ENCODE measurements around the gene PAIP1. TPM values are rescaled to one million over a fixed set of nuclear protein-coding genes. Genes with fewer than 3 reads are reported as not detected.

The PAIP1 gene, protein sequence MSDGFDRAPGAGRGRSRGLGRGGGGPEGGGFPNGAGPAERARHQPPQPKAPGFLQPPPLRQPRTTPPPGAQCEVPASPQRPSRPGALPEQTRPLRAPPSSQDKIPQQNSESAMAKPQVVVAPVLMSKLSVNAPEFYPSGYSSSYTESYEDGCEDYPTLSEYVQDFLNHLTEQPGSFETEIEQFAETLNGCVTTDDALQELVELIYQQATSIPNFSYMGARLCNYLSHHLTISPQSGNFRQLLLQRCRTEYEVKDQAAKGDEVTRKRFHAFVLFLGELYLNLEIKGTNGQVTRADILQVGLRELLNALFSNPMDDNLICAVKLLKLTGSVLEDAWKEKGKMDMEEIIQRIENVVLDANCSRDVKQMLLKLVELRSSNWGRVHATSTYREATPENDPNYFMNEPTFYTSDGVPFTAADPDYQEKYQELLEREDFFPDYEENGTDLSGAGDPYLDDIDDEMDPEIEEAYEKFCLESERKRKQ
- total RNA-seq = 10 to 100 TPM; 36.0 to 56.3 (median 49.3) TPM
- long read RNA-seq, transcript PAIP1-203 (11 exons, 1,734 nt) = major isoform, 6 of 12 reads
- long read RNA-seq, partial matches to known transcripts = 2 of 12 reads
- long read RNA-seq, other reads (novel, unspliced or antisense) = 2 of 12 reads

DNA sequence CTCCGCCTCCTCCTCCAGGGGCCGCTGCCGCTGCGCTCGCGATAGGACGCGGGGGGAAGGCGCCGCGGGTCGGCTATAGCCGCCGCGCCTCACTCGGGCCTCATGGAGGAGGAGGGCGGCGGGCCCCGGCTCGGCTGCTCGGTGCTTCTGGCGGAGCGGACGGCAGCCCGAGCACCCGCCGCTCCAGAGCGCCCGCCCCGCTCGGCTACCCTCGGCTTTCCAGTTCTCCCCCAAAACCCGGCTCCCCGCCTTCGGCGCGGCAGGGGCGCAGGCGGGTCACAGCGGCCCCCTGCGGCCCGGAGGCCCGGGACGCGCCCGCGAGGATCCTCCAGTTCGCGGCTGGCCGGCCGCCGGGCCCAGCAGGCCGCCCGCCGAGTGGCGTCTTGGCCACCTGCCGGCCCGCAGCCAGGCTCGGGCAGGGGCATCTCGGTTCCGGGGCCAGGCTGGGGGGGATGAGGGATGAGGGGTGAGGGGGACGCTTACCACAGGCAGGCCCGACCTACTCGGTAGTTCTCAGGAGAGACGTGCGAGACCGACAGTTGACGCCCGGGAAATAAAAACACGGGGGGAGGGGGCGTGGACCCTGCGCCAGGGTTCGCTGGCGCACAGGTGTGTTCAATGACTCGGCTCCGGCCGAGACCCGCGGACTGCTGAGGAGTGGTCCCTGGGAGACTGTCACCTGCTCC, at the start of gene PAIP1:
Gene PAIP1 (minus strand): TSS at position 221 of the 686 bp plus-strand sequence. CDS start 231 bp downstream, outside the sequence.
- peak; percentile 84 for TF ChIP-seq POLR2A (IDR thresholded peaks at IDR 0.05)
- TF ChIP-seq, protein P1, sequence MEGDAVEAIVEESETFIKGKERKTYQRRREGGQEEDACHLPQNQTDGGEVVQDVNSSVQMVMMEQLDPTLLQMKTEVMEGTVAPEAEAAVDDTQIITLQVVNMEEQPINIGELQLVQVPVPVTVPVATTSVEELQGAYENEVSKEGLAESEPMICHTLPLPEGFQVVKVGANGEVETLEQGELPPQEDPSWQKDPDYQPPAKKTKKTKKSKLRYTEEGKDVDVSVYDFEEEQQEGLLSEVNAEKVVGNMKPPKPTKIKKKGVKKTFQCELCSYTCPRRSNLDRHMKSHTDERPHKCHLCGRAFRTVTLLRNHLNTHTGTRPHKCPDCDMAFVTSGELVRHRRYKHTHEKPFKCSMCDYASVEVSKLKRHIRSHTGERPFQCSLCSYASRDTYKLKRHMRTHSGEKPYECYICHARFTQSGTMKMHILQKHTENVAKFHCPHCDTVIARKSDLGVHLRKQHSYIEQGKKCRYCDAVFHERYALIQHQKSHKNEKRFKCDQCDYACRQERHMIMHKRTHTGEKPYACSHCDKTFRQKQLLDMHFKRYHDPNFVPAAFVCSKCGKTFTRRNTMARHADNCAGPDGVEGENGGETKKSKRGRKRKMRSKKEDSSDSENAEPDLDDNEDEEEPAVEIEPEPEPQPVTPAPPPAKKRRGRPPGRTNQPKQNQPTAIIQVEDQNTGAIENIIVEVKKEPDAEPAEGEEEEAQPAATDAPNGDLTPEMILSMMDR (IDR thresholded peaks at IDR 0.05) = peak; percentile 72 to 90 (median 86)
- no peaks in the 10 kb centered on the region for H3K27me3 ChIP-seq
- peak within 1 kb of the TSS; percentile 96 to 97 (median 96) for H3K27ac ChIP-seq
- no peaks in the 10 kb centered on the region for H3K9me3 ChIP-seq
- peaks cover 0 to 31% (median 6%) of the 10 kb centered on the region in 4 donors for H3K4me1 ChIP-seq
- peak; percentile 86 to 93 (median 90) for ATAC-seq
- peak; percentile 83 to 93 (median 86) for DNase-seq
- no CpG with 5 or more reads among the region's 79 CpGs for WGBS (ENCODE audit: insufficient coverage, low coverage, low lambda C conversion rate, missing lambda C conversion rate)
- H3K4me3 ChIP-seq = peak within 1 kb of the TSS; percentile 75 to 81 (median 81)
- H3K36me3 ChIP-seq = peaks cover 0 to 15% (median 0%) of the 10 kb centered on the region in 4 donors
- intact Hi-C loops (cut with DNase I) = no loop called here

DNA sequence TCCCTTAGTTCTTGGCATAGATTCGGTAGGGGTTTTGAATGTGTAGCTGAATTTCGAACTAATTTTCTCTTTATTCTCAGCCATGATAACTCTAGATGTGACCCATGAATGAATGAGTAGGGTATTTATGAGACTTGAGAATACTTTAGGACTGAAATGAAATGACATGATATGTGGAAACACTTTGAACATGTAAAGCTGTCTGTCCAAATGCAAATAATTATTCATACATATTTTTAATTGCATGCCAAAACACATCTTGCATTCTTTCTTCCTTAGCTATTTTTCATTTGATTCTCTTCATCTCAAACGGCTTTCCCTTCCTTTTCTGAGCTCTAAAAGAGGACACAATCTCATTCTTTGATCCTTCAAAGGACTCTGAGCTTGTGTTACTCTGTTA, 49.5 kb upstream of the PAIP1 start:
- H3K27ac ChIP-seq = peak overlapping the region in 1 of 3 donors; percentile 29
- TF ChIP-seq POLR2A (IDR thresholded peaks at IDR 0.05) = no peak
- TF ChIP-seq, protein P1 (IDR thresholded peaks at IDR 0.05) = no peak
- no peak overlapping the region for H3K4me3 ChIP-seq
- ATAC-seq = no peak
- no peaks in the 10 kb centered on the region for H3K27me3 ChIP-seq
- H3K9me3 ChIP-seq = no peaks in the 10 kb centered on the region
- intact Hi-C loops (cut with DNase I) = no loop called here
- H3K4me1 ChIP-seq = peaks cover 0 to 28% (median 4%) of the 10 kb centered on the region in 4 donors
- peaks cover 0 to 22% (median 6%) of the 10 kb centered on the region in 4 donors for H3K36me3 ChIP-seq
- no peak for DNase-seq
- WGBS (ENCODE audit: insufficient coverage, low coverage, low lambda C conversion rate, missing lambda C conversion rate) = 92% methylated on average over 3 of the region's 3 CpGs

DNA sequence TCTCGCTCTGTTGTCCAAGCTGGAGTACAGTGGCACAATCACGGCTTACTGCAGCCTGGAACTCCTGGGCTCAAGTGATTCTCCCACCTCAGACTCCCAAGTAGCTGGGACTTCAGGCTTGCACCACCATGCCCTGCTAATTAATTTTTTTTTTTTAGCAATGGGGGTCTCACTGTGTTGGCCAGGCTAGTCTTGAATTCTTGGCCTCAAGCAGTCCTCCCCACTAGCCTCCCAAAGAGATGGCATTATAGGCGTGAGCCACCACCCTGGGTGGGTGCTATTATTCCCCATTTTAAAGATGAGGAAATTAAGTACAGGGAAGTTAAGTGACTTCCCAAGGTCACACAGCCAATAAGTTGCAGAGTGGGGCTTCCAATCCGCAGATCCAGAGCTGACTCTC, 47.8 kb upstream of the PAIP1 start:
- TF ChIP-seq, protein P1 (IDR thresholded peaks at IDR 0.05) = no peak
- TF ChIP-seq POLR2A (IDR thresholded peaks at IDR 0.05) = no peak
- no peaks in the 10 kb centered on the region for H3K27me3 ChIP-seq
- peak overlapping the region; percentile 78 to 86 (median 80) for H3K4me3 ChIP-seq
- peak overlapping the region in 2 of 3 donors; percentile 89 to 93 for H3K27ac ChIP-seq
- no peaks in the 10 kb centered on the region for H3K9me3 ChIP-seq
- intact Hi-C loops (cut with DNase I) = no loop called here
- 47% methylated on average over 3 of the region's 4 CpGs for WGBS (ENCODE audit: insufficient coverage, low coverage, low lambda C conversion rate, missing lambda C conversion rate)
- peaks cover 0 to 9% (median 2%) of the 10 kb centered on the region in 4 donors for H3K36me3 ChIP-seq
- ATAC-seq = no peak
- DNase-seq = no peak
- peaks cover 0 to 33% (median 4%) of the 10 kb centered on the region in 4 donors for H3K4me1 ChIP-seq

DNA sequence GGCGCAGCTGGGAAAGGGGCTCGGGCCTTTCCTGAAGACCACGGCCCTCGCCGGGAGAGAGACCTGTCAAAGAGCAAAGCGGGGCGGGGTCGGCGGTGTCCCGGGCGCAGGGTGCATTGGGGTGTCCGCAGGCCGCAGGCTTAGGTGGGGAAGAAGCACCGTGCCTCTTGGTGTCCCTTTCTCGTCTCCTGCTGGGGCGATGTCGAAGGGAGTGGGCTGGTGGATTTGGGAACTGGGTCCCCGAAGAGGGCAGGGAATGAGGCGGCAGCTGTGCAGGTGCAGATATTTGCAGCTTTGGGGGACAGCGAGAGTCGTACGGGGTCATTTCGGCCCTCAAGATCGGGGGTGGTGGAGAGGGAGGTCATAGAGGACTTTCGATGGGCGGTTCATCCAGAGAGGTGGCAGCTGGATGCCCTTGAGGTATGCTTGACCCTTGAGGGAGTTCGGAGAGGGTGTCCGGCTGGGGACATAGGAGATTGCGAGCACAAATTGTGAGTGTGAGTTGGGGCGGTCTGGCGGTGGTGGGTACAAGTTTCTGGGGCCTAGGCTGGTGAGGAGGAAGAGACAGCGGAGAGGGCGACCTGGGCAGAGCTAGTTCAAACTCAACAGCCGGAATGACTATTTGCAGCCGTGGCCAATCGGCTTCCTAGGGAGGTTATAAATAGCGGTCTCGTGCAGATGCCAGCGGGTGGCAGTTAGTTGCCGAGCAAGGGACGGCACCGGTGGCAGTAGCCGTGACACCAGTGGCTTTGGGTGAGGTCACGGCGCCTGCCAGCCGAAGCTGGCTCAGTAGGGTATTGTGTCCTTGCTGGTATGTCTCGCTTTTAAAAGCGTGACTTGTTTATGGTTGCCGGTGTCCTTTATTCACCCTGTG, 46.7 kb upstream of the PAIP1 start:
- peak overlapping the region; percentile 89 to 93 (median 91) for H3K27ac ChIP-seq
- no peaks in the 10 kb centered on the region for H3K9me3 ChIP-seq
- ATAC-seq (peak; percentile 79 to 89 (median 83)), DNase-seq (peak; percentile 85 to 94 (median 93))
- TF ChIP-seq, protein P1 (IDR thresholded peaks at IDR 0.05) = no peak
- TF ChIP-seq POLR2A (IDR thresholded peaks at IDR 0.05) = peak; percentile 98
- peaks cover 0 to 33% (median 4%) of the 10 kb centered on the region in 4 donors for H3K4me1 ChIP-seq
- no peaks in the 10 kb centered on the region for H3K27me3 ChIP-seq
- intact Hi-C loops (cut with DNase I) = no loop called here
- peak overlapping the region; percentile 78 to 86 (median 80) for H3K4me3 ChIP-seq
- under 1% methylated on average over 29 of the region's 49 CpGs for WGBS (ENCODE audit: insufficient coverage, low coverage, low lambda C conversion rate, missing lambda C conversion rate)
- no peaks in the 10 kb centered on the region for H3K36me3 ChIP-seq

Data from right lobe of liver (tissue), 6 donors.